ENCODE results near the gene CDC42EP4.
"Not testable (repeated sequence)": the region's sequence is repeated elsewhere in the genome, so short reads cannot be mapped to it uniquely, and the experiment has no call there.

CDC42EP4 gene

DNA sequence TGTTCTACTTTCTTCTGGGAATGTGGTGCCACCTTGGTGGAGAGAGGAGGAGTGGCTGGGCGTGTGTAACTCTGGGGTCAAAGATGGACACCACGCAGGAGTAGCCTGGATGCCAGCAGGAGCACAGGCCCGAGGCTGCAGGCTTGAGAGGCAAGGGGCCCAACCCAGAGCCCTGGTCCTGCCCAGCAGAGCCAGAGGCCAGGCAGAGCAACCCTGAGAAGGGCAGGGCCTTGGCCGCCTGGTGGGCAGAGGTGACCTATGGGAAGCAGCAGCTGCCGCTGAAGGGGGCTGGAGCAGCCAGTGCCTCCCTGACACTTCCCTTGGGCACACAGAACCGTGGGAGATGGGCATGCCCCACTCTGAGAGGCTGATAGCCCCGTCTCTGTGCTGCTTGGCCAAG lies 32.1 kb downstream of the CDC42EP4 start:
- DNase-seq (ENCODE audit: low spot score): no peak

DNA sequence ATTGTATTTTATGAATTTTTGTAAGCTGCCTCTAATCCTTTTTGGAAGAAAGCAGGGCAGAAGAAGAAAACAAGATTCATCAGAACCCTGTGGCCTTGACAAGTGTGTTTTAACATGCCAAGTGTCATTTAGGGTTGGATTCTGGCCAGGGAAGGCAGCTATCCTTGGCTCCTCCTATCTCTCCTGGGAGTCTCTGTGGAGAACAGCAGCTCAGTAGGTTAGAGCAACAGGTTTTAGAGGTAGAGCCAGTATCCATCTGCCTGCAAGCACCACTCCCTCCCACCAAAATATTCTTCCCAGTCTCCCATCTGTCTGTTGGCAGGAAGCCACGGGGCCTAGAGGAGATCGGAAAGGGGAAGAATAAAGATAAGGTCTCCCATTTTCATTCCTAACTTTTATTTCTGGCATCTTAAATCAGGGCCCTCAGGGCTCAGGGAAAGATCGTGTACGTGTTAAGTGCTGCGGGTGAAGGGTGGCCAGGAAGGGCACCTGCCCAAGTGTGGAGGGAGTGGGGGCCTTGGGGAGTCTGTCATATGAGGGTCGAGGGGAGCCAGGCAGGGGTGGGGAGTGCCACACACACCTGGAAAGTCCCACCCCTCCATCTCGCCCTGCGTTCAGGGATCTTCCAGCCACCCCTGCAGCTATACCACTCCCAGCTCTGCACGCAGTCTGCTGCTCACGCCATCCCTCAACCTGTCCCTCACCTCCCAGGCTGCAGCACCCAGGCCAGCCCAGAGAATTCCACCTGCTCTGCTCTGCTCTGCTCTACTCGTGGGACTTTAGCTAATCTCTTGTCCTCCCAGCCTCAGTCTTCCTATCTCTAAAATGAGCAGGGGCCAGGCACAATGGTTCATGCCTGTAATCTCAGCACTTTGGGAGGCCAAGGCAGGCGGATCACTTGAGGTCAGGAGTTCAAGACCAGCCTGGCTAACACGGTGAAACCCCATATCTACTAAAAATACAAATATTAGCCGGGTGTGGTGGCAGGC lies 33.0 kb downstream of the CDC42EP4 start:
- DNase-seq (ENCODE audit: low spot score): no peak

DNA sequence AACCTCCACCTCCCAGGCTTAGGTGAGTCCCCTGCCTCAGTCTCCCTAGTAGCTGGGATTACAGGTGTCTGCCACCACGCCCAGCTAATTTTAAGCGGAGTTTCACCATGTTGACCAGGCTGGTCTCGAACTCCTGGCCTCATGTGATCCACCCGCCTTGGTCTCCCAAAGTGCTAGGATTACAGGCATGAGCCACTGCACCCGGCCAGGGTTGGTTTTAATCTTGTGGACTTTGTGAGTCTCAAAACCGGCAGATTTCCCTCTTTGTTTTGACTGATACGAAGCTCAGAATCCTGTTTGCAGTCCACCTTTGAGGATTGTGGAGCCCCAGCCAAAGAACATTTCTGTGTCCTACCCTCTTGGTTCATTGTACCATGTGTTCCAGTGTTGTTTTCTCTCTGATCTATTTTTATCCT lies 33.7 kb downstream of the CDC42EP4 start:
- no peak for DNase-seq (ENCODE audit: low spot score)

DNA sequence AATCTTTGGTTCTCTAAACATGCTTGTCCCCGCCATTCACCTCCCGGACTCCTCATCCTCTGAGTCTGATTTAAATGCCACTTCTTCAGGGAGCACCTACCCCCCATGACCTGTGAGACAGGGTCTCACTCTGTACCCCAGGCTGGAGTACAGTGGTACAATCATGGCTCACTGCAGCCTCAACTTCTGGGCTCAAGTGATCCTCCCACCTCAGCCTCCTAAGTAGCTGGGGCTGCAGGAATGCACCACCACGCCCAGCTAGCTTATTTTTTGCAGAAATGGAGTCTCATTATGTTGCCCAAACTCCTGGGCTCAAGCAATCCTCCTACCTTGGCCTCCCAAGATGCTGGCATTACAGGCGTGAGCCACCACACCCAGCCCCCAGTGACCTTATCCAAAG lies 37.3 kb downstream of the CDC42EP4 start:
- DNase-seq (ENCODE audit: low spot score): no peak

DNA sequence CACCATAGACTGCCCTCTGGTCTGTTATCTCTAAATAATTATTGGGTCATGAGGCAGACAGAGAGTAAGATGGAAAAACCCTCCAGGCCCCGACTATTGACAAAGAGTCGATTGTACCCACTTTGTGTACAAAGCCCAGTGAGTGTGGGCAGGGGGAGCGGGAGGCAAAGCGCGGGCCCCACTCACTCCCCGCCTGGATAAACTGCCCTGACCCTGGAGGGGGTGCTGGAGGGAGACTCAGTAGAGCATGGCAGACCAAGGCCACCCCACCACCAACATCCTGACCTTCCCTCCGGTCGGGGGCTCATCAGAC lies 38.9 kb downstream of the CDC42EP4 start:
- peak; percentile 95 for DNase-seq (ENCODE audit: low spot score)

DNA sequence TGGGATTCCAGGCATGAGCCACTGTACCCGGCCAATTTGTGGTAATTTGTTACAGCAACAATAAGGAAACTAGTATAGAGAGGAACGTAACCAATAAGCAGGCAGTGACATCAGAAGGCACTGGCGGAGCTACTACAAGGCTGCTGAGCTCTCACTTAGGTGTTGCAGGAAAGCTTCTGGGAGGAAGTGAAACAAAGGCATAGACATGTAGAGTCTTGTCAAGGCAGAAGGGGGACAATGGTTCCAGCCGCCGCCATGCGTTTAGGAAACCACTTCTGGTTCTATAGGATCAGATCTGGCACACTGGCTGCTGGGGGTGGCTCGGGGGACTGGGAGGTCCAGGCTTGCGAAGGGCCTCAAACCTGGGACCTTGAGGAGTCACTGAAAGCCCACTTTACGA lies 40.7 kb downstream of the CDC42EP4 start:
- DNase-seq (ENCODE audit: low spot score): no peak

DNA sequence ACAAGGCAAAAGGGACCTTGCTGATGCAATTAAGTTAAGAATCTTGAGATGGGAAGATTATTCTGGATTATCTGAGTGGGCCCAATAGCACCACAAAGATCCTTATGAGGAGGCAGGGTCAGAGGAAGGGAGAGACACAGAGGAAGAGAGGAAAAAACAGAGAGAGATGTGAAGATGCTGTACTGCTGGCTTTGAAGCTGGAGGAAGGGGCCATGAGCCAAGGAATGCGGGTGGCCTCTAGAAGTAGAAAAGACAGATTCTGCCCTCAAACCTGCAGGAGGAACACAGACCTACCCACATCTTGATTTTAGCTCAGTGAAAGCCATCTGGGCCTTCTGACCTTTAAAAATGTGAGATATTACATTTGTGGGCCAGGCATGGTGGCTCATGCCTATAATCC lies 42.0 kb downstream of the CDC42EP4 start:
- no peak for DNase-seq (ENCODE audit: low spot score)

DNA sequence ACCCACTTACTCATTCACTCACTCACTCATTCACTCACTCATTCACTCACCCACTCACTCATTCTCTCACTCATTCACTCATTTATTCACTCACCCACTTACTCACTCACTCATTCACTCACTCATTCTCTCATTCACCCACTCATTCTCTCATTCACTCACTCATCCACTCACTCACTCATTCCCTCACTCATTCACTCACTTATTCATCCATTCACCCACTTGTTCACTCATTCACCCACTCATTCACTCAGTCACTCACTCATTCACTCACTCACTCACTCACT lies 42.5 kb downstream of the CDC42EP4 start:
- DNase-seq (ENCODE audit: low spot score): no peak

DNA sequence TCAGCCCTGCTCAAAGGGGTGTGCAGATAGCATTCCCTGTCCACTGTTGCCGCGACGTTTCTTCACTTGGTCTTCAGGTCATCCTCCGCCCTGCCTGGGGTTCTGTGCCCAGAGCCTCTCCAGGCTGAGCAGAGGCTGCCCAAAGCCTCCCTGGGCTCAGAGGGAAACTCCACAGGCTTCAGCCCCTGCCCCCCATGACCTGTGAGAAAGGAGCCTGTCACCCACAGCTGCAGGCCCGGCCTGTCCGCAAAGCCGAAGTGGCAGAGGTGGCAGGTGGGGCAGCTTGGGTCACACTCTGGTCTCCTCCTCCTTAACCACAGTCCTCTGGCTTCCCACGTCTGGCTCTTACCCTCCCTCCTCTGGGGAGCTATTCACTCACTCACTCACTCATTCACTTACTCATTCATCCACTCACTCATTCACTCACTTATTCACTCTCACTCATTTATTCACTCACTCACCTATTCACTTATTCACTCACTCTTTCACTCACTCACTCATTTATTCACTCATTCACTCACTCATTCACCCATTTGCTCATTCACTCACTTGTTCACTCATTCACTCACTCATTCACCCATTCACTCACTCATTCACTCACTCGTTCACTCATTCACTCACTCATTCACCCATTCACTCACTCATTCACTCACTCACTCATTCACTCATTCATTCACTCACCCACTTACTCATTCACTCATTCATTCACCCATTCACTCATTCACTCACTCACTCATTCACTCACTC lies 43.0 kb downstream of the CDC42EP4 start:
- DNase-seq (ENCODE audit: low spot score): no peak

DNA sequence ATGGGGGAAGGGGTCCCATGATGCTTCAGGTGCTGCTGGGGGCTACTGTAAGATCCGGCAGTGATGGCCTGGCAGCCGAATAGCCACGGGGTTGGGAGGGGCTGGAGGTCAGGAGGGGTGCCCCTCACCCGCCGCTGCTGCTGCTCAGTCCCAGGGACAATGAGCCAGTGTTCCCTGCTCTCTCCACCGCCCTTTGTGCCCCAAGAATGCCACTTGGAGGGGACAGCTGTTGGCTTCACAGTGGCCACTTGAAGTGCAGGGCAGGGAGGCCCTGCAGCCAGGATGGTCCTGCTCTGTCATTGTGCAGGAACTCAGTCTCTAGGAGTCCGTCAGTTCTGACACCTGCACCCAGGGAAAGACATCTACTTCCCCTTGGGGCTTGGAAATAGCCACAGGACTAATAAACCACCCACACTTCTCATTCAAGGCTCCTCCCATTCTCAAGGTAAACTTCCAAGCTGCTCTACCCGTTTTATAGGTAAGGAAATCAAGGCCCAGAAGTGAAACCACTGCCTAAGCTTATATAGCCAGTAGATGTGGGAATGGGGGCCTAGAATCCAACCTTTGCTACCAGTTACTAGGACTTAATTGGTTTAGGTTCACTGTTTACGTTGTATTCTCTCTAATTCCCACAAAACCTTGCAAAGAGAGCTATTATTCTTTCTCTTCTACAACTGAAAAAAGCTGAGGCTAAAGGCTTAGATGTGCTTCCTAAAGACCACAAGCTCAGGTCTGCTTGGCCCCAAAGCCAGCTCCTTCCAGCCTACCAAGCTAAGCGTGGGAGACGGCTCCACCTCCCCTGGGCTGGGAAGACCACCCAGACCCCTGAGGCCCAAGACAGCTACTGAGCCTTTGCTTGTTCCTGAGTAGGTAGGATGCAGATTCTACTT lies 43.9 kb downstream of the CDC42EP4 start:
- DNase-seq (ENCODE audit: low spot score): no peak

DNA sequence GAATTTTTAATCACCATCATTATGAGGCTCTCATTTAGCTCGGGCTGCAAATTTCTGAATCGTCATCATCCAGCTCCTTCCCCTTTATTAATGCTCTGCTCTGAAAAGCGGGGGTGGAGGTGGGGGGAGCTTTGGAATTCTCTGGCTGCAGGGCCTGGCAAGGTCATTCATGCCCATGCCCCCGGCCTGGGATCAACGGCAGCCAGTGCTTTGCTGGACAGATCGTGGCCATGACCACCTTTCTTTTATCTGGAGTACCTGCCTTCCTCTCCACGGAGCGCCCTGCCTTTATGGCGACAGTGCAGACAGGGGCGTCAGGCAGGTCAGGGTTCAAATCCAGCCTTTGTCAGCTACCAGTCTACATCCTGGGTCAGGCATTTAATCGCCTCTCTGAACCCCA lies 45.0 kb downstream of the CDC42EP4 start:
- no peak for DNase-seq (ENCODE audit: low spot score)

DNA sequence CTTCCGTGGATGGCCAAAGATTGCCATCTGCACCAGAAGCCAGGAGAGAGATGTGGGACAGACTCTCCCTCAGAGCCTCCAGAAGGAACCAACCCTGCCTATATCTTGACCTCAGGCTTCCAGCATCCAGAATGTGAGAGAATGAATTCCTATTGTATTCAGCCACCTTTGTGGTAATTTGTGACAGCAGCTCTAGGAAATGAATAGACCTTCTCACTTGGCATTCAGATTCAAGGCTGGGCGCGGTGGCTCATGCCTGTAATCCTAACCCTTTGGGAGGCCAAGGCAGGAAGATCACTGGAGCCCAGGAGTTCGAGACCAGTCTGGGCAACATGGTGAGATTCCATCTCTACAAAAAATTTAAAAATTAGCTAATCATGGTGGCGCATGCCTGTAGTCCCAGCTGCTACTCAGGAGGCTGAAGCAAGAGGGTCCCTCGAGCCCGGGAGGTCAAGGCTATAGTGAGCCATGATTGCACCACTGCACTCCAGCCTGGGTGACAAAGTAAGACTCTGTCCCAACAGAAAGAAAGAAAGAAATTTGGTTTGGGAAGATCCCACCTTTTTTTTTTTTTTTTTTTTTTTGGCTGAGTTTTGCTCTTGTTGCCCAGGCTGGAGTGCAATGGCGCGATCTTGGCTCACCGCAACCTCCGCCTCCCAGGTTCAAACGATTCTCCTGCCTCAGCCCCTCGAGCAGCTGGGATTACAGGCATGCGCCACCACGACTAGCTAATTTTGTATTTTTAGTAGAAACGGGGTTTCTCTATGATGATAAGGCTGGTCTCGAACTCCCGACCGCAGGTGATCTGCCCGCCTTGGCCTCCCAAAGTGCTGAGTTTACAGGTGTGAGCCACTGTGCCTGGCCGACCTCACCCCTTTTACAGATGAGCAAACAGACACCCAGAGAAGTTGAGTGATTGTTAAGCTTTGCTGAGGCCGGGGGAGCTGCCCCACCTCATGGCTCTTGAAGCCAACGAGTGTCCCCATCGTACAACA lies 45.9 kb downstream of the CDC42EP4 start:
- no peak for DNase-seq (ENCODE audit: low spot score)

DNA sequence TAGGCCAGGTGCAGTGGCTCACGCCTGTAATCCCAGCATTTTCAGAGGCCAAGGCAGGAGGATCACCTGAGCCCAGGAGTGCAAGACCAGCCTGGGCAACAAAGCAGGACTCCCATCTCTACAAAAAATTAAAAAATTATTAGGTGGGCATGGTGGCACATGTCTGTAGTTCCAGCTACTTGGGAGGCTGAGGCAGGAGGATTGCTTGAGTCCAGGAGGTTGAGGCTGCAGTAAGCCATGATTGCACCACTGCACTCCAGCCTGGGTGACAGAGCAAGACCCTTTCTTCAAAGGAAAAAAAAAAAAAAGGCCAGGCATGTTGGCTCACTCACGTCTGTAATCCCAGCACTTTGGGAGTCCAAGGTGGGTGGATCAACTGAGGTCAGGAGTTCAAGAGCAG lies 47.4 kb downstream of the CDC42EP4 start:
- DNase-seq (ENCODE audit: low spot score): not testable (repeated sequence)

DNA sequence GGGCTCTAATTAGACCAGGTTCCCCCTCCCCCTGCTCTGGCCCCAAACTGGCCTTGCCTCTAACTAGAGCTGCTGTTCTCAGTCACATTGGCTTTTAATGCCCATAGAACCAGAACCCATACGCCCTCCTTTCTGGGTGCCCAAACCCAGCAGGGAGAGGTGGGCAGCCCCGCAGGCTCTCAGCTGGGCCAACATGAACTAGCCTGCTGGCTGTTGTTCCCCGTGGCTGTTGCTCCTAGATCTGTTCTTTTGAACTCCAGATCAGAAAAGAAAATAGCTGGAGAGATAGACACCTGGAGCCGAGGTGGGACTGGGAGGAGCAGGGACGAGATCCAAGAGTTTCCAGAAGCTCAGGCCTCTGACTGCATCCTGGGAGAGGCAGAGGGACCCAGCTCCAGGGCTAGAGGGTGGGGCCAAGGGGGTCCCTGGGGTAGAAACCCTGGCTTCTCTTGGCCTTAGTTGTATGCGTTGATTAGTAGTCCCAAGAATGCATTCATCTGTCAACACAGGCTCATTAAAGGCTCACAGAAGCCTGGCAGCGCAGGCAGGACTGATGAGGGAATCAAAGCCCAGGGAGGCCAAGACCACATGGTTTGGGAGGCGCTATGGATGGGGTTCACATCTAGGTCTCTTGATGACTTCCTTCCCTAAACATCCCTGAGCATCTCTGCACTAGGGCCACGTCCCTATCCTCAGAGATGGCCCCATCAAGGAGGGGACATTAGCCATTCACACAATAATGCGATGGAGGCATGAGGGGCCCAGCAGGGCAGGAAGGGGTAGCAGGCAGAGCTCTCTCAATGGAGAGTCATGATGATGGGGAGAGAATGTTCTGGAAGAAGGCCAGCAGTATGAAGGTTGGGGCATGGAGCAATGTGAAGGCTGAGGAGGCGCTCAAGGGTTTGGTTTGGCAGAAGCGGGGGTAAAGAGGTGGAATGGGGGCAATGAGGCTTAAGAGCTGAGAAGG lies 48.8 kb downstream of the CDC42EP4 start:
- DNase-seq (ENCODE audit: low spot score): no peak

DNA sequence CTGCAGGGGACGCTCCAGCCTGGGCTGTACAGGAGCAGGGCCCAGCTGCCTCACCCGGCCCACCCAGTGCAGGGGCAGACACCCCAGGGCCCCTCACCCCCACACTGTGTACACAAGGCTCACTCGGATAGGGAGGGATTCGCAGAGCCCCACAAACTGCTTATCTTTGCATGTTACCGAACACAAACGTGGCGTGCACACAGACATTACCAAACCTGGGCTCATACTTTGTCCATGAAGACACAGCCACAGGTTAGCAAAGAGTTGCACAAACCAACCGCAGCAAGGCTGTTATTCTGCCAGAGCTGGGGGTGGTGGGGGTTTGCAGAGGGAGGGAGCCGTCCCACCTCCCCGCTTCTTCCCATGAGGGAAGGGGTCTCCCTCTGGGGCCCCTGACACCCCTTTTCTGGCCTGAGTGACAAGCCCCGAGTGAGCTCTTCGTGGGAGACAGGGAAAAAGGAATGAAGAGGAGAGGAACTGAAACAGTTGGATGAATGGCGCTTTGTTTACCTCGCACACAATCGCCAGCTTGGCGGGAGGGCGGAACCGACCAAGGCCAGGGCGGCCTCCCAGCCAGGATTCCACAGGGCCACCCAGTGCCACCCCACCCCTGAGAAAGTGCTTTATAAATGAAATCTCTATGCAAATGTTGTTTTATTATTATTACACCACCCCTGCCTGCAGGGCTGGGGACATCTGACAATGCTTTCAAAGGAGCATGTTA lies 49.7 kb downstream of the CDC42EP4 start:
- peak; percentile 88 for DNase-seq (ENCODE audit: low spot score)

DNA sequence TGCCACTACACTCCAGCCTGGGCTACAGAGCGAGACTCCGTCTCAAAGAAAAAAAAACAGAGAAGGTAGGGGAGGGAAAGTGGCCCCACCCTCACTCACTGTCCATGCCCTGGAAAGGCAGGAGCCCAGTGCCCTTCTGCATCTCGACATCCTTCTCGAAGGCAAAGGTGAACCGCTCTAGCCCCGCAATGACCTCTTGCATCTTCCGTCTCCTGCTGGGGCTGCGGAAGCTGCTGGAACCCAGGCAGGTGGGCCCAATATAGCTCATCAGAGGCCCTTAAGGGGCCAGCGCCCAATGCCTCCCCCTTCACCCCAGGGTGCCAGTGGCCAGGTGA lies 50.2 kb downstream of the CDC42EP4 start, which contains the start of gene CPSF4L:
CPSF4L (minus strand) TSS at position 264 of the 335 bp plus-strand sequence; CDS start at position 202, 62 bp downstream.
- no peak for DNase-seq (ENCODE audit: low spot score)

DNA sequence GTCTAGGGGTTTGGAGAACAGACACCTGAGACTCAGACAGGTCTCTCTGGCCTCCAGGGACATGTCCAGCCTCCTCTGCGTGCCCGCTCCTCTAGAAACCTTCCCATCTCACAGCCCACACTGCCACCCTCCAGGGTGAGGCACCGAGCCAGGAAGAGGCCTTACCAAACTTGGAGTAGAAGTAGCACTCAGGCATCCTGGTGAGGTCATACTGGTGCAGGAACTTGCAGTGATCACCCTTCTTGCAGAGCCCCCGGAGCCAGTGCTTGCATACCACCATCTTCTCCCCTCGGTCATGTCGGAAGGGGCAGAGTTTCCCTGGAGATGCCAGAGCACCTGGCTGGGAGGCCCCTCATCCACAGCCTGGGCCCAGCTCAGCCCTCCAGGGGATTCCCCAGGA lies 54.3 kb downstream of the CDC42EP4 start:
- no peak for DNase-seq (ENCODE audit: low spot score)

DNA sequence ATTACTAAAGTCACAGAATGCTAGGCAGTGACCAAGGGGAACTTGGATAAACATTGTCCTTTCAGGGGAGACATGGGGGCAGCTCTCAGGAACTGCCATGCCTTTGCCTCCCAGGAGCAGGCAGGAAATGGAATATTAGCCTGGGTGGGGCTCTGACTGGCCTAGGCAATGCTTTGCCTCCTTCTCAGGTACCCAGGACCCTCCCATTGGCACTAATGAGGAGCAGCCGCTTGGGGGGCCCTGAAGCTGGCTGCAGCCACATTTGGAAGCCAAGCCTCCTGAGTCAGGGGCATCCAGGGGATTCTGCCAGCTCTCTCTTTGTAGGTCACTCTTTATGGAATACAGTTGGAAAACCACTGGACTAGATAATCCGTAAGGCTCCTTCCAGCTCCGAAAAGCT lies 55.6 kb downstream of the CDC42EP4 start:
- no peak for DNase-seq (ENCODE audit: low spot score)

DNA sequence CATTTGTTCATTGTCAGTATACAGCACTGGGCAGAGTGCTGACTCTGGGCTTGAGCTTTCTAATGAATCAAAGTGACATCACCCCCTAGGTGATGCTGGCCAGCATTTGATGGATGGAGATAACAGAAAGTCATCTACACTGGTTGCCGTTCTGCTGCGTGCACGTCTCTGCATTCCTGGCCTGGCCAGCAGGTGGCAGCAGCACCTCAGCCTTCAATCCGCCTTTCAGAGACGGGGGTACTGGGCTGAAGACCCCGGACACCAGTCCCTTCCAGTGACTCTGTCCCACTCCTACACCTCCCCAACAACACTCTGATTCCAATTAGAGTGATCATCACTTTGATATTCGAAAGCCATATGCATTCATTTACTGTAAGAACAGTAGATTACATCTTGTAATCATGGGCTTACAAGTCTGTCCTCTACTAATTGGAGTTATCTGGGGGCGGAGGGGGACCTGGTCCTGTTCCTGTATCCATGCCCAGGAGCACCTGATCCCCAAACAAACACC lies 56.1 kb downstream of the CDC42EP4 start:
- peak; percentile 64 for DNase-seq (ENCODE audit: low spot score)

Measured in COLO829 (cell line).